ENCODE results near the gene C20orf202.

- TF ChIP-seq REST (IDR thresholded peaks at IDR 0.05; ENCODE audit: low read depth) (no peak), CTCF (IDR thresholded peaks at IDR 0.05 in 2 of 3, conservative IDR thresholded peaks at IDR 0.05 in 1 of 3; ENCODE audit: borderline replicate concordance in 1 of 3, insufficient read depth in 1 of 3, low read depth in 2 of 3, low read length in 2 of 3) (no peak), POLR2AphosphoS5 (IDR thresholded peaks at IDR 0.05; ENCODE audit: low read depth, low read length) (no peak), ELF1 (IDR thresholded peaks at IDR 0.05; ENCODE audit: borderline replicate concordance, low read depth) (no peak)
These were observed 38.2 kb downstream of the C20orf202 start for GRCh38 chr20:1241456-1241855.

Measured in HCT116 (cell line).